ENCODE data around the gene PCSK2. TPM values are rescaled to one million over a fixed set of nuclear protein-coding genes. Genes with fewer than 3 reads are reported as not detected.

PCSK2 gene
- total and polyA plus RNA-seq, 2 of the 8 experiments (the other 6 are each of a cell fraction or from before 2014, with no cell fraction given): 1.9 to 4.2 TPM

DNA sequence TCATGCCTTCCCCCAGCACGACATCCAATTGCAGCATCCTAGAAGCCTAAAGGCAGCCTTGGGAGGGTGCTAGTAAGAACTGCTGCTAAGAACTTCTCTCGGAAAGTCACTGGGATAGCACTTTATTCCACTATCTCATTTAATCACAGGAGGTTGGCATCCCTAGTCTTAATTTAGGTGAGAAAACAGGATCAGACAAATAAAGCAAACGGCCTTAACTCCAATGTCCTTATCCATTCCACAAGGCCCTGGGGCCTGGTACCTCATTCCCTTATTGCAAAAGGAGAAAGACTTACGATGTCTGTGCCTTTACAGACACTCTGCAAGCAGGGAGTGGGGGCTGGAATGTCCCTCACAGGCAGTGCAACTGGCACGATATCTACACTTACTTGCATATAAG, 243.7 kb downstream of the PCSK2 start (continued):
- no peak for TF ChIP-seq CHD7 (IDR thresholded peaks at IDR 0.05; ENCODE audit: insufficient replicate concordance, low read length)

All from H1 (cell line).